Nephron progenitor cell (in vitro differentiated cells): ENCODE data around the gene FAM199X.
"Not testable (repeated sequence)": the region's sequence is repeated elsewhere in the genome, so short reads cannot be mapped to it uniquely, and the experiment has no call there.

Source experiments
- DNase-seq: peaks from one replicate; pipeline ENCODE4 v3.0.0; 2021
- H3K27ac Mint-ChIP-seq: 2 replicates; pipeline ENCODE4 v1.8.0; 2021; ENCODE audit warnings: mild to moderate bottlenecking, moderate library complexity, mixed read lengths
- H3K27me3 Mint-ChIP-seq: 2 replicates; pipeline ENCODE4 v1.8.0; 2021; ENCODE audit warnings: mild to moderate bottlenecking, low read depth, mixed read lengths; ENCODE audit not compliant: poor library complexity
- H3K36me3 Mint-ChIP-seq: 2 replicates; pipeline ENCODE4 v1.8.0; 2021; ENCODE audit warnings: low read depth, mixed read lengths
- H3K4me1 Mint-ChIP-seq: 2 replicates; pipeline ENCODE4 v1.8.0; 2021; ENCODE audit warnings: mixed read lengths
- H3K4me3 Mint-ChIP-seq: 2 replicates; pipeline ENCODE4 v1.8.0; 2021; ENCODE audit warnings: mild to moderate bottlenecking, moderate library complexity, mixed read lengths
- H3K9me3 Mint-ChIP-seq: 2 replicates; pipeline ENCODE4 v1.8.0; 2021; ENCODE audit warnings: mild to moderate bottlenecking, moderate library complexity, mixed read lengths
- TF ChIP-seq, protein P1 (sequence below): fragments of 200-600 bp; sonication (generic); IDR thresholded peaks from 2 replicates; pipeline ENCODE4 v1.5.0; 2021; ENCODE audit warnings: antibody characterized with exemption

Gene FAM199X

DNA sequence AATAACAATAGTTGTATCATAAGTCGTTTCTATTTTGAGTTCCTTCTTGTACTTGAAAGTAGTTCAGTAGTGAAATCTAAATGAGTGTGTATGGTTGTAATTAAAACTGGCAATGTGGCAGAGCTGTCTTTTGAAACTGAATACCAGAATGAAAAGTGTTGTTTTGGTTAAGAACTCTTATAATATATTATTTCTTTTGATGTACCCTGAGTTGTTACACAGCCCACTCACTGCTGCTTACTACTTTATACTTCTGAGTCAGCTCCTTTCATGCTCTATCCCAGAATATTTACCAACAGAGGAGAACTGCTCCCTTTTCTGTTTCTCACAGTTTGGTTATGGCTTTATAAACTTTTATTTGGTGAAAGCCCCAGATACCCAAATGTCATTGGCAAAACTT is 28.8 kb downstream of the FAM199X start:
- H3K27me3 Mint-ChIP-seq = no peaks in the 10 kb centered on the region
- TF ChIP-seq, protein P1, sequence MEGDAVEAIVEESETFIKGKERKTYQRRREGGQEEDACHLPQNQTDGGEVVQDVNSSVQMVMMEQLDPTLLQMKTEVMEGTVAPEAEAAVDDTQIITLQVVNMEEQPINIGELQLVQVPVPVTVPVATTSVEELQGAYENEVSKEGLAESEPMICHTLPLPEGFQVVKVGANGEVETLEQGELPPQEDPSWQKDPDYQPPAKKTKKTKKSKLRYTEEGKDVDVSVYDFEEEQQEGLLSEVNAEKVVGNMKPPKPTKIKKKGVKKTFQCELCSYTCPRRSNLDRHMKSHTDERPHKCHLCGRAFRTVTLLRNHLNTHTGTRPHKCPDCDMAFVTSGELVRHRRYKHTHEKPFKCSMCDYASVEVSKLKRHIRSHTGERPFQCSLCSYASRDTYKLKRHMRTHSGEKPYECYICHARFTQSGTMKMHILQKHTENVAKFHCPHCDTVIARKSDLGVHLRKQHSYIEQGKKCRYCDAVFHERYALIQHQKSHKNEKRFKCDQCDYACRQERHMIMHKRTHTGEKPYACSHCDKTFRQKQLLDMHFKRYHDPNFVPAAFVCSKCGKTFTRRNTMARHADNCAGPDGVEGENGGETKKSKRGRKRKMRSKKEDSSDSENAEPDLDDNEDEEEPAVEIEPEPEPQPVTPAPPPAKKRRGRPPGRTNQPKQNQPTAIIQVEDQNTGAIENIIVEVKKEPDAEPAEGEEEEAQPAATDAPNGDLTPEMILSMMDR = no peak
- no peaks in the 10 kb centered on the region for H3K4me1 Mint-ChIP-seq

DNA sequence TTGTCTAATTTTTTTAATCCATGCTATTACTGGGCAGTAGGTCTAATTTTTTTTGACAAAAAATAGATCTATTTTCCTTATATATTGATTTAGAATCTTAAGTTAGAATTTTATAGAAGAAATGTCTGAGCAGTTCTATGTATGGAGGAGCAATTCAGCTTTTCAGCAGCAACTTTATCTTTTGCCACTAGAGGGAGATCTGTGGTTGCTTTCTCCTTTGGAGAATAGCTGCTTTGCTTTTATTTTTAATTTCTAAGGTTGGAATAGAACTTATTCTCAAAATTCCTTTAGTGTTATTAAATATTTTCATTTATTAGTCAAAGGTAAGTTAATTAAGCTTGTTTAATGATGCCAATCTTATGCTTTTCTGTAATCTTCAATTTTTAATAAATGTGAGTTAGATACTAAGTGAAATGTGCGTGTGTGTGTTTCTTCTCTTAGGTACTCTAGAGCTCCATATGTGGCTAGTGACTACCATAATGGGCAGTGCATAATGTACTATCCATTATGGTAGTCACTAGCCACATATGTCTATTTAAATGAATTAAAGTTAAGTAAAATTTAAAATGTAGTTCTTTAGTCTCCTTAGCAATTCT is 29.3 kb downstream of the FAM199X start:
- TF ChIP-seq, protein P1 = peak; percentile 74
- Mint-ChIP-seq H3K27ac (no peak overlapping the region), H3K36me3 (no peaks in the 10 kb centered on the region), H3K9me3 (no peaks in the 10 kb centered on the region), H3K4me3 (no peak overlapping the region), H3K4me1 (no peaks in the 10 kb centered on the region), H3K27me3 (no peaks in the 10 kb centered on the region)
- no peak for DNase-seq

More for the DNA sequence above, 28.8 kb downstream of the FAM199X start:
- DNase-seq = no peak
- H3K36me3 Mint-ChIP-seq = peaks cover 5% of the 10 kb centered on the region
- peaks cover 3% of the 10 kb centered on the region for H3K9me3 Mint-ChIP-seq
- no peak overlapping the region for H3K4me3 Mint-ChIP-seq
- no peak overlapping the region for H3K27ac Mint-ChIP-seq

DNA sequence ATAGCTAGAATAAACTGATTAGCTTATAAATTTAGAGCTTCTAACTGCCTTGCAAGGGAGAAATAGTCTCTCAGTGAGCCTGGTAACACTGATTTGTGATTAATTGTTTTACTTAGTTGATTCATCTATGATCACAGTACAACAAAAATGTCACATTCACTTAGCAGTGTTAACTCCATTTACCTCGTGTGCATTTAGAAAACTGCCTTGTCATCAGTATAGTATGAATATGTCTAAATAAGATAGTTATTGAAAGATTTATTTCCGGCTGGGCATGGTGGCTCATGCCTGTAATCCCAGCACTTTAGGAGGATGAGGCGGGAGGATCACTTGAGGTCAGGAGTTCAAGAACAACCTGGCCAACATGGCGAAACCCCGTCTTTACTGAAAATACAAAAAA is 39.3 kb downstream of the FAM199X start:
- Mint-ChIP-seq H3K4me1 (no peaks in the 10 kb centered on the region), H3K36me3 (no peaks in the 10 kb centered on the region), H3K4me3 (no peak overlapping the region), H3K9me3 (peaks cover 8% of the 10 kb centered on the region), H3K27me3 (peaks cover 12% of the 10 kb centered on the region), H3K27ac (no peak overlapping the region)
- TF ChIP-seq, protein P1 = no peak
- no peak for DNase-seq

DNA sequence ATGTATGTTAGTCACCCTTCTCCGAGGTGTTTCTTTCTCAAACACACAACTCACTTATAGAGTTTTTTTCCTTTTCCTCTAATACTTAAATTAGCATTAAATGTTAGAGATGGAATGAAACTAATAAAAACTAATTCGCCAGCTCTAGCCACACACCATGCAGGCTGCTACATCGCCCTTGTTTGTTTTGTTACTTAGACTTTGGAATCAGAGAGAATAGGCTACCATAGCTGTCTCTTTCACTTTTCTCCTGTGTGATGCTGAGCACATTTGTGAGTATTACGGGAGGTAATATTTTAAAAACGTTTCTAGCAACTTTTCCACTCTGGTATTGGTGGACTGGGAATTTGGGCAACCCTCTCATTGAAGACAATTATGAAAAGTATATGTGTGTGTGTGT is 44.9 kb downstream of the FAM199X start:
- H3K36me3 Mint-ChIP-seq = no peaks in the 10 kb centered on the region
- DNase-seq = no peak
- no peaks in the 10 kb centered on the region for H3K4me1 Mint-ChIP-seq
- H3K27me3 Mint-ChIP-seq = peaks cover 14% of the 10 kb centered on the region
- H3K4me3 Mint-ChIP-seq = no peak overlapping the region
- no peak overlapping the region for H3K27ac Mint-ChIP-seq
- TF ChIP-seq, protein P1 = no peak
- peaks cover 19% of the 10 kb centered on the region for H3K9me3 Mint-ChIP-seq

DNA sequence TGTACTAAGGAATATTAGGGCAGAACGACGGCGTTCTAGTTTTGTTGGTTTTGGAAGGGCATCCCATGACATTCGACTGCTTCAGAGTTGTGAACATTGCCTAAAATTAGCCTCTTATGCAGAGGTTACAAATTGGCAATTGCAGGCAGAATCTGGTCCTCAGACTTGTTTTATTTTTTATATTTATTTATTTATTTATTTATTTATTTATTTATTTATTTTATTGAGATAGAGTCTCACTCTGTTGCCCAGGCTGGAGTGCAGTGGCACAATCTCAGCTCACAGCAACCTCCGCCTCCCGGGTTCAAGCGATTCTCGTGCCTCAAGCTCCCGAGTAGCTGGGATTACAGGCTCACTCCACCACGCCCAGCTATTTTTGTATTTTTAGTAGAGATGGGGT is 63.8 kb downstream of the FAM199X start:
- DNase-seq, H3K27ac Mint-ChIP-seq, H3K4me3 Mint-ChIP-seq, H3K27me3 Mint-ChIP-seq, H3K36me3 Mint-ChIP-seq, H3K4me1 Mint-ChIP-seq: not testable (repeated sequence)
- peaks cover 31% of the 10 kb centered on the region for H3K9me3 Mint-ChIP-seq
